HepG2 (cell line): ENCODE data around the gene ZNF764. TPM values are rescaled to one million over a fixed set of nuclear protein-coding genes. Genes with fewer than 3 reads are reported as not detected.

Experiments
- ATF7 ChIP-seq, 2 experiments: fragments of 450-650 bp in 1 of 2; sonication (generic) in 1 of 2; formaldehyde crosslinking in 1 of 2; IDR thresholded peaks; 2 replicates each; pipeline versions ENCODE4 v1.4.0 to v1.6.1; 2016 to 2020; ENCODE audit warnings: antibody characterized with exemption in 1 of 2, mild to moderate bottlenecking in 1 of 2, missing genetic modification reagents in 1 of 2
- HDAC1 ChIP-seq: sonication (generic); formaldehyde crosslinking; IDR thresholded peaks from 2 replicates; pipeline ENCODE4 v1.5.1; 2020; ENCODE audit warnings: mild to moderate bottlenecking, missing genetic modification reagents
- JUN ChIP-seq: sonication (generic); formaldehyde crosslinking; IDR thresholded peaks from 2 replicates; pipeline ENCODE4 v1.4.0; 2020; ENCODE audit warnings: mild to moderate bottlenecking, missing genetic modification reagents
- JUNB ChIP-seq: sonication (generic); formaldehyde crosslinking; IDR thresholded peaks from 2 replicates; pipeline ENCODE4 v1.8.0; 2022; ENCODE audit warnings: missing genetic modification reagents, mild to moderate bottlenecking, borderline replicate concordance
- NFE2L2 ChIP-seq: fragments of 150-350 bp; IDR thresholded peaks from 2 replicates; pipeline ENCODE4 v1.6.1; 2014; ENCODE audit warnings: low read length
- POLR2G ChIP-seq: fragments of 200-400 bp; formaldehyde crosslinking; IDR thresholded peaks from 2 replicates; pipeline ENCODE4 v1.6.1; 2018; ENCODE audit warnings: mild to moderate bottlenecking, low read depth, low read length, moderate library complexity
- SMARCC2 ChIP-seq: fragments of 450-650 bp; IDR thresholded peaks from 2 replicates; pipeline ENCODE4 v1.6.1; 2017; ENCODE audit warnings: antibody characterized with exemption, mild to moderate bottlenecking
- SP140L ChIP-seq: sonication (generic); formaldehyde crosslinking; IDR thresholded peaks from 2 replicates; pipeline ENCODE4 v1.4.0; 2020; ENCODE audit warnings: missing genetic modification reagents, borderline replicate concordance
- THRA ChIP-seq: sonication (generic); formaldehyde crosslinking; IDR thresholded peaks from 2 replicates; pipeline ENCODE4 v1.4.0; 2020; ENCODE audit warnings: missing genetic modification reagents, borderline replicate concordance
- ZNF558 ChIP-seq: sonication (generic); formaldehyde crosslinking; IDR thresholded peaks from 2 replicates; pipeline ENCODE4 v1.9.0; 2022; ENCODE audit warnings: mild to moderate bottlenecking, missing genetic modification reagents, borderline replicate concordance
- ZNF572 ChIP-seq: sonication (generic); formaldehyde crosslinking; IDR thresholded peaks from 2 replicates; pipeline ENCODE4 v1.5.1; 2020; ENCODE audit warnings: mild to moderate bottlenecking, missing genetic modification reagents
- ZNF619 ChIP-seq: sonication (generic); formaldehyde crosslinking; IDR thresholded peaks from 2 replicates; pipeline ENCODE4 v1.4.0; 2020; ENCODE audit warnings: mild to moderate bottlenecking, missing genetic modification reagents
- ZNF674 ChIP-seq: sonication (generic); formaldehyde crosslinking; IDR thresholded peaks from 2 replicates; pipeline ENCODE4 v1.5.0; 2020; ENCODE audit warnings: low read depth, mild to moderate bottlenecking, missing genetic modification reagents
- ZNF766 ChIP-seq: sonication (generic); formaldehyde crosslinking; IDR thresholded peaks from 2 replicates; pipeline ENCODE4 v1.5.0; 2020; ENCODE audit warnings: missing genetic modification reagents, borderline replicate concordance
- polyA plus RNA-seq, 8 experiments: library from polyadenylated mRNA; depleted of rRNA in 3 of 8; stranded (reverse) in 7 of 8; unstranded in 1 of 8; fragments of >200 nt; fragmentation: Illumina TruSeq in 4 of 8; extraction: Trizol in 4 of 8; gene quantifications; 2 replicates each; pipeline versions ENCODE4 v1.2.1 to v1.2.3, GENCODE V29; 2011 to 2016; ENCODE audit warnings: low read depth in 4 of 8, missing spikeins in 1 of 8, mixed read lengths in 1 of 8; ENCODE audit not compliant: insufficient read depth in 1 of 8
- total RNA-seq, 5 experiments: library from RNA; depleted of rRNA; stranded (reverse); fragments of >200 nt; fragmentation: Illumina TruSeq; extraction: Trizol; gene quantifications; 2 replicates each; pipeline ENCODE4 v1.2.3, GENCODE V29; 2016; ENCODE audit warnings: low read depth in 1 of 5
- TF ChIP-seq, protein P1 (sequence below): IDR thresholded peaks from 2 replicates; pipeline ENCODE4 v1.4.0; 2020; ENCODE audit warnings: mild to moderate bottlenecking, missing genetic modification reagents
- TF ChIP-seq, protein P2 (sequence below): sonication (generic); formaldehyde crosslinking; IDR thresholded peaks from 2 replicates; pipeline ENCODE4 v1.9.0; 2022; ENCODE audit warnings: low read depth, missing genetic modification reagents
- TF ChIP-seq, protein P3 (sequence below): sonication (generic); formaldehyde crosslinking; IDR thresholded peaks from 2 replicates; pipeline ENCODE4 v1.4.0; 2020; ENCODE audit warnings: missing genetic modification reagents
- TF ChIP-seq, protein P4 (sequence below): IDR thresholded peaks from 2 replicates; pipeline ENCODE4 v1.6.1; 2016; ENCODE audit warnings: missing compliant biosample characterization, missing genetic modification reagents, borderline replicate concordance

ZNF764 gene
- total and polyA plus RNA-seq, 2 of the 13 experiments (the other 11 are each of a cell fraction or from before 2014, with no cell fraction given), result 4.1 to 9.1 TPM

DNA sequence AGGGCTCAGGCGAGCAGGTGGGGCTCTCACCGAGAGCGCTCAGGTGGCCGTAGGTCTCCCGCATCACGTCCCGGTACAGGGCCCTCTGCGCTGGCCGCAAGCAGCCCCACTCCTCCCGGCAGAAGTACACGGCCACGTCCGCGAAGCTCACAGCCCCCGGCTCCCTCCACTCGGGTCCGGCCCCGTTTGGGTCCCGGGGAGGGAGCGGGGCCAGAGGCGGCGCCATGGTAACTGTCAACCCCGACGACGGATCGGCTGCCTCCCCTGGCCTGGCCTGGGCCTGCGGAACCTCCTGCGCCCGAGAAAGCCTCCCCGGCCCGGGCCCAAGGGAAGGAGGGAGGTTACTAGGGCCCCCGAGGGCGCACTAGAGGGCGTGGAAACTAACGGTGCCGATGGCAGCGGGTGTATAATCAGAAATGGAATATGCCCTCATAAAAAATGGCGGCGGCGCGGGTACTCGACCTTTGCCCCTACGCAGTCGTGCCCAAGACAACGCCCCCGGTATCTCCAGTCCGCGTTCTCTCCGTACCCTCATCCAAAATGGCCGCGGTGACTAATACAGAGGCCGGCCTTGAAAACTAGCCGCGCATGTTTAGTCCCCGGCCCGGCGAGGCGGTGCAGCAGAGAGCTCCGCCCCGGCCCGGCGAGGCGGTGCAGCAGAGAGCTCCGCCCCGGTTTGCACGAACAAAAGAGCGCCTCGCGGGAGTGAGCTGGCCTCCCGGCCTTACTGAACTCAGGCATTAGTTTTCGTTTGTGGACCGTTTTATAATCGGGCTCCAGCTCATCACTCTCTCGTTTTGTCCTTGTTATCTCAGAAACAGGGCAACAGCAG lies at the start of gene ZNF764 (continued):
- TF ChIP-seq, protein P1, sequence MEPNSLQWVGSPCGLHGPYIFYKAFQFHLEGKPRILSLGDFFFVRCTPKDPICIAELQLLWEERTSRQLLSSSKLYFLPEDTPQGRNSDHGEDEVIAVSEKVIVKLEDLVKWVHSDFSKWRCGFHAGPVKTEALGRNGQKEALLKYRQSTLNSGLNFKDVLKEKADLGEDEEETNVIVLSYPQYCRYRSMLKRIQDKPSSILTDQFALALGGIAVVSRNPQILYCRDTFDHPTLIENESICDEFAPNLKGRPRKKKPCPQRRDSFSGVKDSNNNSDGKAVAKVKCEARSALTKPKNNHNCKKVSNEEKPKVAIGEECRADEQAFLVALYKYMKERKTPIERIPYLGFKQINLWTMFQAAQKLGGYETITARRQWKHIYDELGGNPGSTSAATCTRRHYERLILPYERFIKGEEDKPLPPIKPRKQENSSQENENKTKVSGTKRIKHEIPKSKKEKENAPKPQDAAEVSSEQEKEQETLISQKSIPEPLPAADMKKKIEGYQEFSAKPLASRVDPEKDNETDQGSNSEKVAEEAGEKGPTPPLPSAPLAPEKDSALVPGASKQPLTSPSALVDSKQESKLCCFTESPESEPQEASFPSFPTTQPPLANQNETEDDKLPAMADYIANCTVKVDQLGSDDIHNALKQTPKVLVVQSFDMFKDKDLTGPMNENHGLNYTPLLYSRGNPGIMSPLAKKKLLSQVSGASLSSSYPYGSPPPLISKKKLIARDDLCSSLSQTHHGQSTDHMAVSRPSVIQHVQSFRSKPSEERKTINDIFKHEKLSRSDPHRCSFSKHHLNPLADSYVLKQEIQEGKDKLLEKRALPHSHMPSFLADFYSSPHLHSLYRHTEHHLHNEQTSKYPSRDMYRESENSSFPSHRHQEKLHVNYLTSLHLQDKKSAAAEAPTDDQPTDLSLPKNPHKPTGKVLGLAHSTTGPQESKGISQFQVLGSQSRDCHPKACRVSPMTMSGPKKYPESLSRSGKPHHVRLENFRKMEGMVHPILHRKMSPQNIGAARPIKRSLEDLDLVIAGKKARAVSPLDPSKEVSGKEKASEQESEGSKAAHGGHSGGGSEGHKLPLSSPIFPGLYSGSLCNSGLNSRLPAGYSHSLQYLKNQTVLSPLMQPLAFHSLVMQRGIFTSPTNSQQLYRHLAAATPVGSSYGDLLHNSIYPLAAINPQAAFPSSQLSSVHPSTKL (CRISPR knock-in tag), result peak; percentile 54
- TF ChIP-seq THRA (CRISPR knock-in tag), result peak; percentile 66
- TF ChIP-seq, protein P2, sequence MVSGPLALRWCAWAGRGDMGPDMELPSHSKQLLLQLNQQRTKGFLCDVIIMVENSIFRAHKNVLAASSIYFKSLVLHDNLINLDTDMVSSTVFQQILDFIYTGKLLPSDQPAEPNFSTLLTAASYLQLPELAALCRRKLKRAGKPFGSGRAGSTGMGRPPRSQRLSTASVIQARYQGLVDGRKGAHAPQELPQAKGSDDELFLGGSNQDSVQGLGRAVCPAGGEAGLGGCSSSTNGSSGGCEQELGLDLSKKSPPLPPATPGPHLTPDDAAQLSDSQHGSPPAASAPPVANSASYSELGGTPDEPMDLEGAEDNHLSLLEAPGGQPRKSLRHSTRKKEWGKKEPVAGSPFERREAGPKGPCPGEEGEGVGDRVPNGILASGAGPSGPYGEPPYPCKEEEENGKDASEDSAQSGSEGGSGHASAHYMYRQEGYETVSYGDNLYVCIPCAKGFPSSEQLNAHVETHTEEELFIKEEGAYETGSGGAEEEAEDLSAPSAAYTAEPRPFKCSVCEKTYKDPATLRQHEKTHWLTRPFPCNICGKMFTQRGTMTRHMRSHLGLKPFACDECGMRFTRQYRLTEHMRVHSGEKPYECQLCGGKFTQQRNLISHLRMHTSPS (CRISPR knock-in tag), result peak; percentile 86; the same call in 1 of the 2 replicates
- no peak; the same call in 1 of the 2 replicates for TF ChIP-seq SP140L (CRISPR knock-in tag)
- no peak for TF ChIP-seq ATF7 (IDR thresholded peaks at IDR 0.05)
- TF ChIP-seq ATF7 (CRISPR knock-in tag; IDR thresholded peaks at IDR 0.05), result no peak
- TF ChIP-seq NFE2L2, result no peak
- peak; percentile 86; the same call in 1 of the 2 replicates for TF ChIP-seq ZNF619 (CRISPR knock-in tag)
- TF ChIP-seq, protein P3, sequence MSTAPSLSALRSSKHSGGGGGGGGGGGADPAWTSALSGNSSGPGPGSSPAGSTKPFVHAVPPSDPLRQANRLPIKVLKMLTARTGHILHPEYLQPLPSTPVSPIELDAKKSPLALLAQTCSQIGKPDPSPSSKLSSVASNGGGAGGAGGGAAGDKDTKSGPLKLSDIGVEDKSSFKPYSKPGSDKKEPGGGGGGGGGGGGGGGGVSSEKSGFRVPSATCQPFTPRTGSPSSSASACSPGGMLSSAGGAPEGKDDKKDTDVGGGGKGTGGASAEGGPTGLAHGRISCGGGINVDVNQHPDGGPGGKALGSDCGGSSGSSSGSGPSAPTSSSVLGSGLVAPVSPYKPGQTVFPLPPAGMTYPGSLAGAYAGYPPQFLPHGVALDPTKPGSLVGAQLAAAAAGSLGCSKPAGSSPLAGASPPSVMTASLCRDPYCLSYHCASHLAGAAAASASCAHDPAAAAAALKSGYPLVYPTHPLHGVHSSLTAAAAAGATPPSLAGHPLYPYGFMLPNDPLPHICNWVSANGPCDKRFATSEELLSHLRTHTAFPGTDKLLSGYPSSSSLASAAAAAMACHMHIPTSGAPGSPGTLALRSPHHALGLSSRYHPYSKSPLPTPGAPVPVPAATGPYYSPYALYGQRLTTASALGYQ (CRISPR knock-in tag), result peak; percentile 77; the same call in 1 of the 2 replicates
- TF ChIP-seq, protein P4, sequence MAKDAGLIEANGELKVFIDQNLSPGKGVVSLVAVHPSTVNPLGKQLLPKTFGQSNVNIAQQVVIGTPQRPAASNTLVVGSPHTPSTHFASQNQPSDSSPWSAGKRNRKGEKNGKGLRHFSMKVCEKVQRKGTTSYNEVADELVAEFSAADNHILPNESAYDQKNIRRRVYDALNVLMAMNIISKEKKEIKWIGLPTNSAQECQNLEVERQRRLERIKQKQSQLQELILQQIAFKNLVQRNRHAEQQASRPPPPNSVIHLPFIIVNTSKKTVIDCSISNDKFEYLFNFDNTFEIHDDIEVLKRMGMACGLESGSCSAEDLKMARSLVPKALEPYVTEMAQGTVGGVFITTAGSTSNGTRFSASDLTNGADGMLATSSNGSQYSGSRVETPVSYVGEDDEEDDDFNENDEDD, result peak; percentile 40; the same call in 1 of the 2 replicates
- peak; percentile 60 for TF ChIP-seq HDAC1
- peak; percentile 60; the same call in 1 of the 2 replicates for TF ChIP-seq ZNF572
- no peak; the same call in 1 of the 2 replicates for TF ChIP-seq ZNF766
- peak; percentile 95 for TF ChIP-seq ZNF558 (CRISPR knock-in tag)
- TF ChIP-seq SMARCC2, result no peak
- peak; percentile 89 for TF ChIP-seq POLR2G
- no peak for TF ChIP-seq JUNB
- peak; percentile 40; the same call in 1 of the 2 replicates for TF ChIP-seq ZNF674
- peak; percentile 28; the same call in 1 of the 2 replicates for TF ChIP-seq JUN (CRISPR knock-in tag)
